ENCODE data around the gene BICRAL.

DNA sequence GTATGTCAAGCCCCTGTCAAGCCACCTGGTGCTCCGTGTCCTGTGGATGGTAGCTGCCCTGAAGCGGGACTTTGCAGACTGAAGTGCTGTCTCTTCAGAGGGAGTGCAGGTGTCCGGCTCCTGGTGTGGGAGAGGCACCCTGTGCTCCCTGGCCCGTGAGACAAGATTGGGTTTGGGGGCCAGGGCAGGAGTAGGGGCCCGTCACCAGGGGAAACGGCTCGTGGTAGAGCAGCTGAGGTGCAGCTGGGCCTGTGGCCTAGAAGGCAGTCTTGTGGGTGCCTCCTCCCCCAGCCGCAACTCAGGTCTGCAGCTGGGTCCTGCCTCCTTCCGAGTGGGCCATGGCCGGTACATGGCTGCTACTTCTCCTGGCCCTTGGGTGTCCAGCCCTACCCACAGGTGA is 133.9 kb downstream of the BICRAL start, which contains the start of gene PTCRA:
- TF ChIP-seq POLR2A (IDR thresholded peaks at IDR 0.05): no peak
- TF ChIP-seq, protein P1, sequence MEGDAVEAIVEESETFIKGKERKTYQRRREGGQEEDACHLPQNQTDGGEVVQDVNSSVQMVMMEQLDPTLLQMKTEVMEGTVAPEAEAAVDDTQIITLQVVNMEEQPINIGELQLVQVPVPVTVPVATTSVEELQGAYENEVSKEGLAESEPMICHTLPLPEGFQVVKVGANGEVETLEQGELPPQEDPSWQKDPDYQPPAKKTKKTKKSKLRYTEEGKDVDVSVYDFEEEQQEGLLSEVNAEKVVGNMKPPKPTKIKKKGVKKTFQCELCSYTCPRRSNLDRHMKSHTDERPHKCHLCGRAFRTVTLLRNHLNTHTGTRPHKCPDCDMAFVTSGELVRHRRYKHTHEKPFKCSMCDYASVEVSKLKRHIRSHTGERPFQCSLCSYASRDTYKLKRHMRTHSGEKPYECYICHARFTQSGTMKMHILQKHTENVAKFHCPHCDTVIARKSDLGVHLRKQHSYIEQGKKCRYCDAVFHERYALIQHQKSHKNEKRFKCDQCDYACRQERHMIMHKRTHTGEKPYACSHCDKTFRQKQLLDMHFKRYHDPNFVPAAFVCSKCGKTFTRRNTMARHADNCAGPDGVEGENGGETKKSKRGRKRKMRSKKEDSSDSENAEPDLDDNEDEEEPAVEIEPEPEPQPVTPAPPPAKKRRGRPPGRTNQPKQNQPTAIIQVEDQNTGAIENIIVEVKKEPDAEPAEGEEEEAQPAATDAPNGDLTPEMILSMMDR (IDR thresholded peaks at IDR 0.05): no peak

Measured in thyroid gland (tissue), 4 donors.